HEK293T (cell line): ENCODE measurements around the gene SLC27A1.

Source experiments
- ARNT ChIP-seq: fragments of 450-650 bp; IDR thresholded peaks from 2 replicates; pipeline ENCODE4 v1.6.1; 2017; ENCODE audit warnings: mild to moderate bottlenecking
- ELF4 ChIP-seq: fragments of 450-650 bp; IDR thresholded peaks from 2 replicates; pipeline ENCODE4 v1.6.1; 2017; ENCODE audit warnings: antibody characterized with exemption
- HDGF ChIP-seq: fragments of 450-650 bp; IDR thresholded peaks from 2 replicates; pipeline ENCODE4 v1.6.1; 2017; ENCODE audit warnings: antibody characterized with exemption, borderline replicate concordance
- LEF1 ChIP-seq: fragments of 450-650 bp; IDR thresholded peaks from 2 replicates; pipeline ENCODE4 v1.6.1; 2017; ENCODE audit warnings: mild to moderate bottlenecking, borderline replicate concordance
- NFRKB ChIP-seq: fragments of 450-650 bp; IDR thresholded peaks from 2 replicates; pipeline ENCODE4 v1.6.1; 2016; ENCODE audit warnings: mild to moderate bottlenecking, moderate library complexity
- PKNOX1 ChIP-seq: fragments of 450-650 bp; IDR thresholded peaks from 2 replicates; pipeline ENCODE4 v1.6.1; 2016
- SP1 ChIP-seq: fragments of 450-650 bp; IDR thresholded peaks from 2 replicates; pipeline ENCODE4 v1.6.1; 2017
- SUZ12 ChIP-seq: fragments of 450-650 bp; IDR thresholded peaks from 2 replicates; pipeline ENCODE4 v1.6.1; 2016; ENCODE audit warnings: mild to moderate bottlenecking
- TARDBP ChIP-seq: fragments of 450-650 bp; IDR thresholded peaks from 2 replicates; pipeline ENCODE4 v1.6.1; 2016
- ZNF384 ChIP-seq: fragments of 450-650 bp; IDR thresholded peaks from 2 replicates; pipeline ENCODE4 v1.6.1; 2016

- TF ChIP-seq ELF4: no peak
- no peak for TF ChIP-seq TARDBP
- no peak for TF ChIP-seq LEF1
- TF ChIP-seq SP1: no peak
- no peak for TF ChIP-seq HDGF
- TF ChIP-seq ZNF384: no peak
- no peak for TF ChIP-seq SUZ12
- no peak for TF ChIP-seq ARNT
- no peak for TF ChIP-seq NFRKB
- TF ChIP-seq PKNOX1: no peak
Observed at GRCh38 chr19:17479325-17479791, 9.0 kb downstream of the SLC27A1 start.
